Body of pancreas (tissue), 4 donors: Measurements from ENCODE around the gene ADCY7.

ENCODE experiments used
- POLR2A ChIP-seq, 3 donors: fragments of 450-650 bp; IDR thresholded peaks; one replicate each; pipeline ENCODE4 v1.6.1; 2016; ENCODE audit warnings: antibody characterized with exemption in 3 of 3, mild to moderate bottlenecking in 2 of 3
- TF ChIP-seq, protein P1 (sequence below), 7 experiments: fragments of 450-650 bp in 4 of 7; fragments of 200-600 bp in 3 of 7; sonication (generic) in 3 of 7; IDR thresholded peaks; one replicate each; pipeline ENCODE4 v1.5.1; 2016 to 2019; ENCODE audit warnings: antibody characterized with exemption in 7 of 7

DNA sequence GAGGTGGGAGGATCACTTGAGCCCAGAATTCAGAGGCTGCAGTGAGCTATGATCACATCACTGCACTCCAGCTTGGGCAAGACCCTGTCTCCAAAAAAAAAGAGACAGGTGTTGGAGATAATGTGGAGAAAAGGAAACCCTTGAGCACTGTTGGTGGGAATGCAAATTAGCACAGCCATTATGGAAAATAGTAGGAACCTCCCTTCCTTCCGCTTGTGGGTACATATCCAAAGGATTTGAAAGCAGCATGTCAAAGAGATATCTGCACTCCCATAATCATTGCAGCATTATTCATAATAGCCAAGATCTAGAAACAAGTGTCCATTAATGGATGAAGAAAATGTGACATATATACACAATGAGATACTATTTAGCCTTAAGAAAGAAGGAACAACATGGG lies 9.7 kb upstream of the ADCY7 start:
- TF ChIP-seq, protein P1, sequence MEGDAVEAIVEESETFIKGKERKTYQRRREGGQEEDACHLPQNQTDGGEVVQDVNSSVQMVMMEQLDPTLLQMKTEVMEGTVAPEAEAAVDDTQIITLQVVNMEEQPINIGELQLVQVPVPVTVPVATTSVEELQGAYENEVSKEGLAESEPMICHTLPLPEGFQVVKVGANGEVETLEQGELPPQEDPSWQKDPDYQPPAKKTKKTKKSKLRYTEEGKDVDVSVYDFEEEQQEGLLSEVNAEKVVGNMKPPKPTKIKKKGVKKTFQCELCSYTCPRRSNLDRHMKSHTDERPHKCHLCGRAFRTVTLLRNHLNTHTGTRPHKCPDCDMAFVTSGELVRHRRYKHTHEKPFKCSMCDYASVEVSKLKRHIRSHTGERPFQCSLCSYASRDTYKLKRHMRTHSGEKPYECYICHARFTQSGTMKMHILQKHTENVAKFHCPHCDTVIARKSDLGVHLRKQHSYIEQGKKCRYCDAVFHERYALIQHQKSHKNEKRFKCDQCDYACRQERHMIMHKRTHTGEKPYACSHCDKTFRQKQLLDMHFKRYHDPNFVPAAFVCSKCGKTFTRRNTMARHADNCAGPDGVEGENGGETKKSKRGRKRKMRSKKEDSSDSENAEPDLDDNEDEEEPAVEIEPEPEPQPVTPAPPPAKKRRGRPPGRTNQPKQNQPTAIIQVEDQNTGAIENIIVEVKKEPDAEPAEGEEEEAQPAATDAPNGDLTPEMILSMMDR (IDR thresholded peaks at IDR 0.05): no peak
- no peak for TF ChIP-seq POLR2A (IDR thresholded peaks at IDR 0.05)
